ENCODE data around the gene CAPN5.

CAPN5 gene

DNA sequence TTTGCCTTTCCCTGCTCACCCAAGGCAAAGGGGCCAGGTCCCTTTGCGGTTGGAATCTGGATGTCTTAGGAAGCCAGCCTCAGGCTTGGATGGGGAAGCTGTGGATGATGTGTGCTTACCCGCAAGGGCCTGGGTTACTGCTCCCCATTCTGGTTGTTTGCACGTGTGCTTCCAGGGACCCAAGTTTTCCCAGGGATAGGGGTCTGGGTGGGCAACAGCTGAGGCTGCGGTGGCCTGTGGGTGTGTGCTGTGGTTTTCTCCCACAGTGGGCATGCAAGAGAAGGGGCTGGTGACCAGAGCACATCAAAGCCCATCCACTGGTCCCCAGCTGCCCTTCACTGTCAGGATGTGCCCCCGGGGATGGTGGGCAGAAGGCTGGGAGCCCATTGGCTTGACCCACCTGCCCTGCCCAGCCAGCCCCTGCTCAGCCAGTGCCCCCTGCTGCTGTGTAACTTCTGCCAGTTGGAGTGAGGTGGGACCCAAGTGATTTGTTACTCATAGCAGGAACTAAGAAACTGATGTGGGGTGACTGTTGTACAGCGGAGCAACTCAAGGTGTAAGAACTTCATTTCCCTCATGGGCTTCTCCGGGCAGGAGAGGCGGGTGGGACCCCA, 3.3 kb downstream of the CAPN5 start:
- no CpG with 5 or more reads among the region's 8 CpGs for WGBS, 2 donors (ENCODE audit: extremely low coverage in 2 of 2, insufficient read length in 2 of 2, insufficient replicate concordance in 1 of 2)
- H3K4me1 ChIP-seq (ENCODE audit: control insufficient read depth in 2 of 2, insufficient read depth in 1 of 2, low read depth in 1 of 2, low read length in 2 of 2), result peaks cover 10 to 25% of the 10 kb centered on the region in 2 donors

GRCh38 chr11:77071077-77071476, 4.3 kb downstream of the CAPN5 start:
- DNase-seq (ENCODE audit: low spot score), result no peak

More for the DNA sequence above, 3.3 kb downstream of the CAPN5 start:
- DNase-seq (ENCODE audit: low spot score), result no peak
- Histone ChIP-seq H3K9ac (ENCODE audit: low read depth, low read length, poor library complexity) (no peak overlapping the region), H3K4me3 (ENCODE audit: low read length in 2 of 2) (no peak overlapping the region), H2AFZ (ENCODE audit: low read length) (no peak overlapping the region), H2AK5ac (ENCODE audit: low read depth, low read length) (peak overlapping the region; percentile 68), H4K8ac (ENCODE audit: low read depth, low read length) (no peak overlapping the region), H2BK120ac (ENCODE audit: low read depth, low read length) (no peak overlapping the region), H3K36me3 (replicated peaks in 1 of 2; ENCODE audit: control insufficient read depth in 2 of 2, insufficient read depth in 2 of 2, low read length in 2 of 2) (peaks cover 0 to 14% of the 10 kb centered on the region in 2 donors), H3K27ac (replicated peaks; ENCODE audit: low read length) (no peak overlapping the region), H2BK12ac (ENCODE audit: low read length) (no peak overlapping the region), H3K9me3 (replicated peaks in 1 of 2; ENCODE audit: control insufficient read depth in 2 of 2, insufficient read depth in 1 of 2, low read depth in 1 of 2, low read length in 2 of 2) (no peaks in the 10 kb centered on the region), H3K23ac (ENCODE audit: low read depth, low read length, poor library complexity) (no peak overlapping the region), H4K91ac (ENCODE audit: low read depth, low read length, poor library complexity) (no peak overlapping the region), H2BK5ac (ENCODE audit: low read length) (peak overlapping the region; percentile 56), H3K4ac (ENCODE audit: low read length) (no peak overlapping the region), H3K4me2 (ENCODE audit: insufficient read depth, low read length, poor library complexity, severe bottlenecking) (no peak overlapping the region), H2BK15ac (ENCODE audit: low read length) (peak overlapping the region; percentile 73), H3K14ac (ENCODE audit: low read length) (peak overlapping the region; percentile 60), H3K79me1 (ENCODE audit: low read depth, low read length) (peaks cover 2% of the 10 kb centered on the region), H3K18ac (ENCODE audit: low read length) (peak overlapping the region; percentile 58), H3K27me3 (ENCODE audit: control insufficient read depth in 3 of 3, insufficient read depth in 3 of 3, low read depth in 1 of 3, low read length in 3 of 3) (no peaks in the 10 kb centered on the region)

GRCh38 chr11:77071671-77072605, 5.2 kb downstream of the CAPN5 start:
- no peak overlapping the region for H2AFZ ChIP-seq (ENCODE audit: low read length)
- peaks cover 2% of the 10 kb centered on the region for H3K79me1 ChIP-seq (ENCODE audit: low read depth, low read length)
- no peak overlapping the region for H2BK120ac ChIP-seq (ENCODE audit: low read depth, low read length)
- H2BK12ac ChIP-seq (ENCODE audit: low read length), result no peak overlapping the region
- H3K14ac ChIP-seq (ENCODE audit: low read length), result peak overlapping the region; percentile 27
- H3K4ac ChIP-seq (ENCODE audit: low read length), result no peak overlapping the region
- H3K4me2 ChIP-seq (ENCODE audit: insufficient read depth, low read length, poor library complexity, severe bottlenecking), result no peak overlapping the region
- no peak overlapping the region for H3K4me3 ChIP-seq (ENCODE audit: low read length in 2 of 2)
- H3K9me3 ChIP-seq (replicated peaks in 1 of 2; ENCODE audit: control insufficient read depth in 2 of 2, insufficient read depth in 1 of 2, low read depth in 1 of 2, low read length in 2 of 2), result no peaks in the 10 kb centered on the region
- no peak for DNase-seq (ENCODE audit: low spot score)
- H3K4me1 ChIP-seq (ENCODE audit: control insufficient read depth in 2 of 2, insufficient read depth in 1 of 2, low read depth in 1 of 2, low read length in 2 of 2), result peaks cover 10 to 20% of the 10 kb centered on the region in 2 donors
- peak overlapping the region; percentile 14 for H3K23ac ChIP-seq (ENCODE audit: low read depth, low read length, poor library complexity)
- no peak overlapping the region for H4K91ac ChIP-seq (ENCODE audit: low read depth, low read length, poor library complexity)
- H2BK5ac ChIP-seq (ENCODE audit: low read length), result no peak overlapping the region
- H3K18ac ChIP-seq (ENCODE audit: low read length), result no peak overlapping the region
- H4K8ac ChIP-seq (ENCODE audit: low read depth, low read length), result no peak overlapping the region
- H3K27me3 ChIP-seq (ENCODE audit: control insufficient read depth in 3 of 3, insufficient read depth in 3 of 3, low read depth in 1 of 3, low read length in 3 of 3), result no peaks in the 10 kb centered on the region
- no peak overlapping the region for H3K27ac ChIP-seq (replicated peaks; ENCODE audit: low read length)
- H3K9ac ChIP-seq (ENCODE audit: low read depth, low read length, poor library complexity), result no peak overlapping the region
- peaks cover 0 to 18% of the 10 kb centered on the region in 2 donors for H3K36me3 ChIP-seq (replicated peaks in 1 of 2; ENCODE audit: control insufficient read depth in 2 of 2, insufficient read depth in 2 of 2, low read length in 2 of 2)
- 100% methylated on average over 1 of the region's 15 CpGs; no CpG with 5 or more reads in 1 of the 2 donors for WGBS, 2 donors (ENCODE audit: extremely low coverage in 2 of 2, insufficient read length in 2 of 2, insufficient replicate concordance in 1 of 2)
- H2AK5ac ChIP-seq (ENCODE audit: low read depth, low read length), result peak overlapping the region; percentile 63
- H2BK15ac ChIP-seq (ENCODE audit: low read length), result no peak overlapping the region

More at GRCh38 chr11:77071077-77071476, 4.3 kb downstream of the CAPN5 start:
- Histone ChIP-seq H3K36me3 (replicated peaks in 1 of 2; ENCODE audit: control insufficient read depth in 2 of 2, insufficient read depth in 2 of 2, low read length in 2 of 2) (peaks cover 0 to 18% of the 10 kb centered on the region in 2 donors), H3K4me1 (ENCODE audit: control insufficient read depth in 2 of 2, insufficient read depth in 1 of 2, low read depth in 1 of 2, low read length in 2 of 2) (peaks cover 10 to 20% of the 10 kb centered on the region in 2 donors), H2BK120ac (ENCODE audit: low read depth, low read length) (no peak overlapping the region), H3K27me3 (ENCODE audit: control insufficient read depth in 3 of 3, insufficient read depth in 3 of 3, low read depth in 1 of 3, low read length in 3 of 3) (no peaks in the 10 kb centered on the region), H2AFZ (ENCODE audit: low read length) (no peak overlapping the region), H2AK5ac (ENCODE audit: low read depth, low read length) (no peak overlapping the region), H3K79me1 (ENCODE audit: low read depth, low read length) (peaks cover 2% of the 10 kb centered on the region), H2BK5ac (ENCODE audit: low read length) (no peak overlapping the region), H3K4me2 (ENCODE audit: insufficient read depth, low read length, poor library complexity, severe bottlenecking) (no peak overlapping the region), H3K23ac (ENCODE audit: low read depth, low read length, poor library complexity) (no peak overlapping the region), H4K8ac (ENCODE audit: low read depth, low read length) (no peak overlapping the region), H3K18ac (ENCODE audit: low read length) (peak overlapping the region; percentile 51), H3K14ac (ENCODE audit: low read length) (no peak overlapping the region), H3K9ac (ENCODE audit: low read depth, low read length, poor library complexity) (peak overlapping the region; percentile 55), H3K9me3 (replicated peaks in 1 of 2; ENCODE audit: control insufficient read depth in 2 of 2, insufficient read depth in 1 of 2, low read depth in 1 of 2, low read length in 2 of 2) (no peaks in the 10 kb centered on the region), H4K91ac (ENCODE audit: low read depth, low read length, poor library complexity) (no peak overlapping the region), H3K4me3 (ENCODE audit: low read length in 2 of 2) (no peak overlapping the region), H2BK15ac (ENCODE audit: low read length) (peak overlapping the region; percentile 0), H2BK12ac (ENCODE audit: low read length) (no peak overlapping the region), H3K27ac (replicated peaks; ENCODE audit: low read length) (no peak overlapping the region), H3K4ac (ENCODE audit: low read length) (no peak overlapping the region)
- WGBS, 2 donors (ENCODE audit: extremely low coverage in 2 of 2, insufficient read length in 2 of 2, insufficient replicate concordance in 1 of 2), result no CpG with 5 or more reads among the region's 7 CpGs

DNA sequence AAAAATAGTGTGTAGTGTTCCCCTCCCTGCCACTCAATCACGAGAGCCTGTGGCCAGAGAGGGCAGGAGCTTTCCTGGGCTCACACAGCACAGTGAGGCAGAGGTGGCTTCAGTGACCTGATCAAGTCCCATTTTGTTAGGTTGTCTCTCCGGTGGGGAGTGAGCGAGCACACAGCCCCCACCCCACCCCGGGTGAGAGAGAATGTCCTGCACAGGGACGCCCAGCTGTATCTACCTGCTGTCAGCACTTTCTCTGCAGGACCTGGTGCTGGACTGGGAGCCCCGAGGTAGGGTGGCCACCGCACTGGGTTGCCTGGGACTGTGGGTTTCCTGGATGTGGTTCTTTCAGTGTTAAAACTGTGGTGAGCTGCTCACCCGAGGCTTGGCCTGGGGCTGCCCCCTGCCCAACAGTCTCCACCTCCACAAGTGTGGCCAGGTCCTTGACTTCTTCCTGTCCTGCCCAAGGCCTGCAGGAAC, 6.1 kb downstream of the CAPN5 start:
- Histone ChIP-seq H3K4ac (ENCODE audit: low read length) (no peak overlapping the region), H3K9ac (ENCODE audit: low read depth, low read length, poor library complexity) (no peak overlapping the region), H2BK120ac (ENCODE audit: low read depth, low read length) (no peak overlapping the region), H3K9me3 (replicated peaks in 1 of 2; ENCODE audit: control insufficient read depth in 2 of 2, insufficient read depth in 1 of 2, low read depth in 1 of 2, low read length in 2 of 2) (no peaks in the 10 kb centered on the region), H2BK12ac (ENCODE audit: low read length) (no peak overlapping the region), H3K4me1 (ENCODE audit: control insufficient read depth in 2 of 2, insufficient read depth in 1 of 2, low read depth in 1 of 2, low read length in 2 of 2) (peaks cover 6 to 20% of the 10 kb centered on the region in 2 donors), H4K91ac (ENCODE audit: low read depth, low read length, poor library complexity) (no peak overlapping the region), H3K36me3 (replicated peaks in 1 of 2; ENCODE audit: control insufficient read depth in 2 of 2, insufficient read depth in 2 of 2, low read length in 2 of 2) (peaks cover 0 to 18% of the 10 kb centered on the region in 2 donors), H3K27me3 (ENCODE audit: control insufficient read depth in 3 of 3, insufficient read depth in 3 of 3, low read depth in 1 of 3, low read length in 3 of 3) (no peaks in the 10 kb centered on the region), H3K23ac (ENCODE audit: low read depth, low read length, poor library complexity) (no peak overlapping the region), H3K14ac (ENCODE audit: low read length) (no peak overlapping the region), H2AK5ac (ENCODE audit: low read depth, low read length) (no peak overlapping the region), H3K27ac (replicated peaks; ENCODE audit: low read length) (no peak overlapping the region), H2BK15ac (ENCODE audit: low read length) (no peak overlapping the region), H3K4me3 (ENCODE audit: low read length in 2 of 2) (no peak overlapping the region), H3K79me1 (ENCODE audit: low read depth, low read length) (peaks cover 2% of the 10 kb centered on the region), H2AFZ (ENCODE audit: low read length) (no peak overlapping the region), H3K4me2 (ENCODE audit: insufficient read depth, low read length, poor library complexity, severe bottlenecking) (no peak overlapping the region), H2BK5ac (ENCODE audit: low read length) (no peak overlapping the region), H3K18ac (ENCODE audit: low read length) (no peak overlapping the region), H4K8ac (ENCODE audit: low read depth, low read length) (no peak overlapping the region)
- WGBS, 2 donors (ENCODE audit: extremely low coverage in 2 of 2, insufficient read length in 2 of 2, insufficient replicate concordance in 1 of 2), result no CpG with 5 or more reads among the region's 8 CpGs
- DNase-seq (ENCODE audit: low spot score), result no peak

All from neuronal stem cell (in vitro differentiated cells).